ENCODE data around the gene CFAP20DC.
"Not testable (repeated sequence)": the region's sequence is repeated elsewhere in the genome, so short reads cannot be mapped to it uniquely, and the experiment has no call there.

CFAP20DC gene

GRCh38 chr3:58962040-58962651 lies 87.7 kb downstream of the CFAP20DC start:
- DNase-seq = no peak

GRCh38 chr3:58955308-58955707 lies 94.5 kb downstream of the CFAP20DC start:
- no peak for DNase-seq

DNA sequence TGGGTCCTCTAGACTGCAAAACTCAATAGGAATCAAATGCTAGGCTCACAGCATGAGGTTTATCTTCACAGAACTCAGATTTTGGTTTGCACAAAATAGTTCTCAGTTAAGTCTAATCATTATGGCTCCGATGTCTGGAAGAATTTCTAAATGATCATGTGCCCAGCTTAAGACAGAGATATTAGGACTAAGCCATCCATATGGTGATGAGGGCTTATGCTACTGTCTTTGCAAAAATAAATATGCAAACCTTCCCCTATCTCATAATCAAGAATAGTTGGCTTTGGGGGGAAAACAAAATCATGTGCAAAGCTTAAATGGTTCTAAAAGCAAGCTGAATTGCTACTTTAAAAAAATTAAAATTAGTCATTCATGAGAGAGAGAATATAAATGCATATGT lies 96.5 kb downstream of the CFAP20DC start:
- DNase-seq = no peak

- no peak for DNase-seq
Observed at GRCh38 chr3:58952128-58952917, 97.5 kb downstream of the CFAP20DC start.

DNA sequence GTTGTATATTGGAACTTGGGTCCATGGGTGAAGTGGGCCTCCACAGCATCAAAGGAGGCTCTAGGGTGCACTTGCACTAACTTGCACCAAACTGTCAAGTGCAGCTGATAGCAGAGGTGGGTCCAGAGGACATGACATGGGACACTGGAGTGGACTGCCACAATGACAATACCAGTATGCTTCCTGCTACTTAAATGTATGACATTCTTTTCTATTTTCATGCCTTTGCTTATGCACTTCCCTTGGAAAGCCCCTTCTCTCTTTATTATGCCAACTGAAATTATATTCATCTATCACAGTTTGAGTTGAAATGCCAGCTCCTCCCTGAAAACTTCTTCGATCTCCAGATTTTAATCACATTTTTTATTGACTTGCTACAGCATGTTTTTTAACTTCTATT lies 101.8 kb downstream of the CFAP20DC start:
- no peak for DNase-seq

GRCh38 chr3:58946875-58947274 lies 103.0 kb downstream of the CFAP20DC start:
- DNase-seq = no peak

GRCh38 chr3:58938057-58938456 lies 111.8 kb downstream of the CFAP20DC start:
- no peak for DNase-seq

DNA sequence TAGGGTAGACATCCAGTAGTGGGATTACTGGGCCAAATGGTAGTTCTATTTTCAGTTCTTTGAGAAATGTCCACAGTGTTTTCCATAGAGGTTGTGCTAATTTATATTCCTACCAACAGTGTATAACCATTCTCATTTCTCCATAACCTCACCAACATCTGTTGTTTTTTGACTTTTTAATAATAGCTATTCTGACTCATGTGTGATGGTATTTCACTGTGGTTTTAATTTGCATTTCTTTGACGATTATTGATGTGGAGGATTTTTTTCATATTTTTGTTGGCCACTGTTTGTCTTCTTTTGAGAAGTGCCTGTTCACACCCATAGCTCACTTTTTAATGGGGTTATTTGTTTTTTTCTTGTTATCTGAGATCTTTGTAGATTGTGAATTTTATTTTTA lies 125.2 kb downstream of the CFAP20DC start:
- DNase-seq = no peak

DNA sequence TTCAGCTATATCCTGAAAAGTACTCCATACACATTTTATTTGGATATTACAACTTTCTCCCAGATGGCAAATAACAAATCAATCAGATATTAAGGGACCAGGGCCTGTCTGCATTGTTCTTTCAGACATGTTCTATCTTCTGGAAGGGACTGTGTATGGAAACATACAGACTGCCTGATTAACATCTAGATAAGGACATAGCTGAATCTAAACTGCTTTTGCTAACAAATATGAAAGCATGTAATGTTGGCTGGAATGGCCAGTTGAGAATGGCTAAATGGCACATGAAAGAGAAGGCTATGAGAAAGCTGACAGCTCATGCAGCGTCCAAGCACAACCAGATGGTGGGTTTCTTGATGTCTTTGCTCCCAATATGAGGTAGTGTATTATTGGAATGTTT lies 149.4 kb downstream of the CFAP20DC start:
- no peak for DNase-seq

DNA sequence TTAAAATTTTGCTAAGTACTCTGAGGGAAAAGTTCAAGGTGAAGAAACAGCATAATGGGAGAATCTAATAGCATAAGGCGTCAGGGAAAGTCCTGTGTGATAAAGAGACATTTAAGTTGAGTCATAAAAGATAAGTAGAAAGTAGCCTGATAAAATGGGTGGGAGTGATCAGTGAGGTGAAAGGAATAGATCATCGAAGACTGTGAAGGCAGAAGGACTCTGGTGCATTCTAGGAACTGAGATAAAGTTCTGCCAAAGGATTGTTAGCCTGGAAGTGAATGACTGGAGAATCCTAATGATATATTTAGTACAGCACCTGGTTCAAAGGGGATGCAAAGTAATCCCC lies 149.9 kb downstream of the CFAP20DC start:
- no peak for DNase-seq

- DNase-seq = no peak
Observed at GRCh38 chr3:58899159-58899952, 150.5 kb downstream of the CFAP20DC start.

DNA sequence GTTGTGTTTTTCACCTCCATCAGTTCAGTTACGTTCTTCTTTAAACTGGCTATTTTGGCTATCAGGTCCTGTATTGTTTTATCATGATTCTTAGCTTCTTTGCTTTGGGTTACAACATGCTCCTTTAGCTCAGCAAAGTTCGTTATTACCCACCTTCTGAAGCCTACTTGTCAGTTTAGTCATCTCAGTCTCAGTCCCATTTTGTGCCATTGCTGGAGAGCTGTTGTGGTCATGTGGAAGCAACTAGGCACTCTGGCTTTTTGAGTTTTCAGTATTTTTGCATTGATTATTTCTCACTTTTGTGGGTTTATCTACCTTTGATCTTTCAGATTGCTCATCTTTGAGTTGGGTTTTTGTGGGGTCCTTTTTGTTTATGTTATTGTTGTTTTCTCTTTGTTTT lies 151.3 kb downstream of the CFAP20DC start:
- no peak for DNase-seq

DNA sequence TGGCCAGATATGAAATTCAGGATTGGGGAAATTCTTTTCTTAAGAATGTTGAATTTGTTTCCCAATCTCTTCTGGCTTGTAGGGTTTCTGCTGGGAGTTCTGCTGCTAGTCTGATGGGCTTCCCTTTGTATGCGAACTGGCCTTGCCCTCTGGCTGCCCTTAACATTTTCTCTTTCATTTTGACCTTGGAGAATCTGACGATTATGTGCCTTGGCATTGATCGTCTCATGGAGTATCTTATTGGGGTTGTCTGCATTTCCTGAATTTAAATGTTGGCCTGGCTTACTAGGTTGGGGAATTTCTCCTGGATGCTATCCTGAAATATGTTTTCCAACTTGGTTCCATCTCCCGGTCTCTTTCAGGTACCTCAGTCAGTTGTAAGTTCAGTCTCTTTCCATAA lies 152.2 kb downstream of the CFAP20DC start:
- no peak for DNase-seq

- not testable (repeated sequence) for DNase-seq
Observed at GRCh38 chr3:58895678-58896077, 154.1 kb downstream of the CFAP20DC start.

- not testable (repeated sequence) for DNase-seq
Observed at GRCh38 chr3:58892526-58892925, 157.3 kb downstream of the CFAP20DC start.

- DNase-seq = no peak
Observed at GRCh38 chr3:58888087-58888486, 161.7 kb downstream of the CFAP20DC start.

DNA sequence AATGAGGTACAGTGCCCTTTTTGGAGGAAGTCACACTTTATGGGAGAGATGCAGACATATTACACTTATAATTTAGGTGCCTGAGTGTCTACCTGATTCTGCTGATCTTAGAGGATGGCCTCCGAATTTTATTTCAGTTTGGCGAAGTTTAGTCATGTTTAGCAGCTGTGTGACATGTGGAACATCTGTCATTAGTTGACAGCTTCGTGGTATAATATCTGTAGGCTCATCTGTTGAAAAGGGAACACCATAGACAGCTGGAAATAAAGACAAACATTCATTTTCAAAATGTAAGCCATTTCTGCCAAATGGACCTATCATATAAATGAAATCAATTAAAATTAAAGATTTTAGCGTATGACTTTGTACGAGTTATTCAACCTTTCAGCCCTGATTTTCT lies 165.4 kb downstream of the CFAP20DC start:
- DNase-seq = no peak

GRCh38 chr3:58880182-58880581 lies 169.6 kb downstream of the CFAP20DC start:
- DNase-seq = no peak

DNA sequence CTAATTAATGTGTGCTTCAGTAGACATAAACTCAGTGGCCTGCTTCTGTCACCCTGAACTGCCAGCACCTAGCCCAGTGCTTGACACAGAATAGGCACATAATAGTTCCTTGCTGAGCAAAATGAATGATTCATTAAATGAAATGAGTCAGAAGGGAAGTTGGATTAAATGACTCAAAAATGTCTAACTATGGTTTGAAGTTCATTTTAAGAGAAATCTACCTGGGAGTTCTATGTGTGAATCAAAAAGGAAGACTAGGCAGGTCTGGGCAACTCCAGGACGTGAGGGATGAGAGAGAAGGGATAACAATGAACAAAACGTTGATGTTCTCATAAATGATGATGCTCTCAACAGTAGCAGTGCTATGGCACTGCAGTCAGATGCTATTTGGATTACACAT lies 175.0 kb downstream of the CFAP20DC start:
- no peak for DNase-seq

GRCh38 chr3:58874248-58874741 lies 175.5 kb downstream of the CFAP20DC start:
- no peak for DNase-seq

DNA sequence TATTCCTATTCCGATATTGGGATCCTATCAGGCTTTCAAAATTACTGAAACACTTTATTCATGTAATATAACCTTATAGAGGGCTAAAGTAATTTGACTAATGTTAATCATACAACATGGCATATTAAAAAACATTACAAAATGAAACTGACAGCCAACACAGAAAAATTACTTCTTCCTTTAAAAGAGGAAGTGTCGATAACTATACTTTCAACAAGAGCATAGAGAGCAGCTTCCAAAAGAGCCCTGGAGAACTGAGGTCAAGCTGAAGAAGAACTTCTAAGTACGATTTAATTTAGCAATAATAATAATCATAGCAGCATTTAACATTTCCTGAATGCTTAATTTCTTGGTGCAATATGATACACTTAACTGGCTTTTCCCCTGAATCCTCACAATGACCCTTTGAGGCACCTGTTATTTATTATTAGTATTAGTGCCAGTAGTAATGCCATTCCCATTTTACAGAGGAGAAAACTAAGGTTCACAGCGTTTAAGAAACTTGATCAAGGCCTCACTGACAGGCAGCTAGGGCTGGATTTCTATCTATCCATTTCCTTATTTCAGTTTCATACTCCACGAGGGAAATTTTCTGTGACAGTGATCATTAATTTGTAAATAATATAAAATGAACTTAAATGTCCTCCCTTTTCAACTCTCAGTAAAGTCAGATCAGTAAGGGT lies 181.6 kb downstream of the CFAP20DC start:
- no peak for DNase-seq

DNA sequence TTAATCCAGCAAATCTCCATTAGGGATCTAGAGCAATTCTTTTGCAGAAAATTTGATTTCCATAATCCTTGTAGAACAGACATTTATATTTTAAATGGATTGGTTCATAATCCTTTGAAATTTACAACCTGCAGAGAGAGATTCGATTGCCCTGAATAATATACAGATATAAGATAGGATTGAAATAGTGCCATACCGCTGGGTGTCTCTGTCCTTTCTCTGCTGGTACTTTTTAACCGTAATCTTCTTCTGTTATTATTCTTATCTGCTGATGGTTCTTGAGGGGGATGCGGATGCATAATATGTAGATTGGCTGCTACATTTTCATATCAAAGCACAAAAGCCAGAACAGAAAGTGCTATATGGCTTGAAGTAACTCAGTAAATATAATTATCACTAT lies 182.2 kb downstream of the CFAP20DC start:
- DNase-seq = no peak

DNA sequence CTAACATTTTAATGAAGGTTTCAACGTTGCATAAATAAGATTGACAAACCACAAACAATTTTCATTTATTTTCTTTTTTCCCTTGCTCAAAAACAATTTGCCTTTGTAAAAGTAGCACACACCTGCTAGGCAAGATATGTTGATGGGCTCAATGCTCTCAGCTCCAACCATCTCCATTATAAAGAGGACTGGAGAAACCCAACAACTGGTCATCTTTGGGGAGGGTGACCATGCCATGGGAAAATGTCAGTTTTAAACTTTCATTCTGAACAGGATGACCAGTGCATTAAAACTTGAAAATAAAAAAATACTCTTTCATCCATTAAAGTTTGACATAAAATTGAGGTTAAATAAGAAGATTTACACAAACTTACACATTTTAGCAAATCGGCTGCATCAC lies 183.7 kb downstream of the CFAP20DC start:
- DNase-seq = no peak
